ENCODE measurements around the gene ZNF217. TPM values are rescaled to one million over a fixed set of nuclear protein-coding genes. Genes with fewer than 3 reads are reported as not detected.
"Not testable (repeated sequence)": the region's sequence is repeated elsewhere in the genome, so short reads cannot be mapped to it uniquely, and the experiment has no call there.

ZNF217 gene
- polyA plus RNA-seq, 6 donors from 2014 or later: 8.8 to 31.0 (median 24.7) TPM

GRCh38 chr20:53529658-53530057 is 64.0 kb downstream of the ZNF217 start:
- Mint-ChIP-seq H3K4me3 (no peak overlapping the region), H3K27ac (peak overlapping the region in 1 of 6 donors; percentile 14), H3K4me1 (peaks cover 5 to 23% (median 7%) of the 10 kb centered on the region in 3 donors), H3K36me3 (peaks cover 0 to 7% of the 10 kb centered on the region in 2 donors), H3K9me3 (peaks cover 0 to 5% (median 0%) of the 10 kb centered on the region in 7 donors), H3K27me3 (peaks cover 4 to 16% (median 14%) of the 10 kb centered on the region in 3 donors)
- no peak for DNase-seq
- no peak for ATAC-seq (ENCODE audit: low read depth in 2 of 2)

GRCh38 chr20:53527196-53527595 is 66.4 kb downstream of the ZNF217 start:
- H3K9me3 Mint-ChIP-seq: peaks cover 0 to 5% (median 0%) of the 10 kb centered on the region in 7 donors
- peaks cover 1 to 16% (median 13%) of the 10 kb centered on the region in 3 donors for H3K27me3 Mint-ChIP-seq
- peaks cover 0 to 7% (median 0%) of the 10 kb centered on the region in 3 donors for H3K4me1 Mint-ChIP-seq
- H3K36me3 Mint-ChIP-seq: peaks cover 0 to 7% of the 10 kb centered on the region in 2 donors
- H3K4me3 Mint-ChIP-seq: peak overlapping the region in 1 of 8 donors; percentile 11
- no peak overlapping the region for H3K27ac Mint-ChIP-seq
- ATAC-seq (ENCODE audit: low read depth in 2 of 2) (no peak), DNase-seq (no peak)

GRCh38 chr20:53524589-53525312 is 68.9 kb downstream of the ZNF217 start:
- DNase-seq (no peak), ATAC-seq (ENCODE audit: low read depth in 2 of 2) (no peak)
- Mint-ChIP-seq H3K27ac (no peak overlapping the region), H3K9me3 (peaks cover 0 to 2% (median 0%) of the 10 kb centered on the region in 7 donors), H3K4me1 (no peaks in the 10 kb centered on the region), H3K27me3 (peaks cover 6 to 19% (median 14%) of the 10 kb centered on the region in 3 donors), H3K4me3 (no peak overlapping the region), H3K36me3 (peaks cover 0 to 7% of the 10 kb centered on the region in 2 donors)

- H3K27ac Mint-ChIP-seq; ATAC-seq (ENCODE audit: low read depth in 2 of 2); H3K36me3 Mint-ChIP-seq; H3K4me1 Mint-ChIP-seq; H3K4me3 Mint-ChIP-seq; H3K9me3 Mint-ChIP-seq; DNase-seq: not testable (repeated sequence)
- peaks cover 8 to 19% (median 15%) of the 10 kb centered on the region in 3 donors for H3K27me3 Mint-ChIP-seq
These were observed 70.0 kb downstream of the ZNF217 start for GRCh38 chr20:53523615-53524014.

- Mint-ChIP-seq H3K9me3 (peaks cover 0 to 2% (median 0%) of the 10 kb centered on the region in 7 donors), H3K4me3 (no peak overlapping the region), H3K4me1 (no peaks in the 10 kb centered on the region), H3K27me3 (peaks cover 8 to 22% (median 14%) of the 10 kb centered on the region in 3 donors), H3K27ac (no peak overlapping the region), H3K36me3 (no peaks in the 10 kb centered on the region)
- DNase-seq (no peak), ATAC-seq (ENCODE audit: low read depth in 2 of 2) (no peak)
These were observed 70.9 kb downstream of the ZNF217 start for GRCh38 chr20:53522696-53523095.

- ATAC-seq (ENCODE audit: low read depth in 2 of 2): no peak
- Mint-ChIP-seq H3K4me3 (no peak overlapping the region), H3K4me1 (no peaks in the 10 kb centered on the region), H3K9me3 (peaks cover 0 to 2% (median 0%) of the 10 kb centered on the region in 7 donors), H3K27ac (no peak overlapping the region), H3K36me3 (no peaks in the 10 kb centered on the region), H3K27me3 (peaks cover 8 to 19% (median 14%) of the 10 kb centered on the region in 3 donors)
- DNase-seq: no peak
These were observed 71.6 kb downstream of the ZNF217 start for GRCh38 chr20:53522026-53522425.

- H3K36me3 Mint-ChIP-seq; ATAC-seq (ENCODE audit: low read depth in 2 of 2); H3K4me3 Mint-ChIP-seq; H3K9me3 Mint-ChIP-seq; H3K4me1 Mint-ChIP-seq; DNase-seq; H3K27ac Mint-ChIP-seq: not testable (repeated sequence)
- peaks cover 8 to 19% (median 14%) of the 10 kb centered on the region in 3 donors for H3K27me3 Mint-ChIP-seq
These were observed 72.2 kb downstream of the ZNF217 start for GRCh38 chr20:53521421-53521820.

GRCh38 chr20:53517146-53517545 is 76.5 kb downstream of the ZNF217 start:
- ATAC-seq (ENCODE audit: low read depth in 2 of 2) (no peak), DNase-seq (no peak)
- no peak overlapping the region for H3K27ac Mint-ChIP-seq
- H3K36me3 Mint-ChIP-seq: no peaks in the 10 kb centered on the region
- H3K4me1 Mint-ChIP-seq: no peaks in the 10 kb centered on the region
- H3K9me3 Mint-ChIP-seq: peaks cover 0 to 1% (median 0%) of the 10 kb centered on the region in 7 donors
- peaks cover 6 to 14% (median 12%) of the 10 kb centered on the region in 3 donors for H3K27me3 Mint-ChIP-seq
- H3K4me3 Mint-ChIP-seq: no peak overlapping the region

All from naive B cell (primary cell).